IPS-11a (cell line): ENCODE measurements around the gene CBLB.

Experiments used
- H3K4me3 ChIP-seq: one replicate; pipeline ENCODE4 v1.5.1; 2013; ENCODE audit warnings: low read depth, low read length, control low read depth

The CBLB gene

DNA sequence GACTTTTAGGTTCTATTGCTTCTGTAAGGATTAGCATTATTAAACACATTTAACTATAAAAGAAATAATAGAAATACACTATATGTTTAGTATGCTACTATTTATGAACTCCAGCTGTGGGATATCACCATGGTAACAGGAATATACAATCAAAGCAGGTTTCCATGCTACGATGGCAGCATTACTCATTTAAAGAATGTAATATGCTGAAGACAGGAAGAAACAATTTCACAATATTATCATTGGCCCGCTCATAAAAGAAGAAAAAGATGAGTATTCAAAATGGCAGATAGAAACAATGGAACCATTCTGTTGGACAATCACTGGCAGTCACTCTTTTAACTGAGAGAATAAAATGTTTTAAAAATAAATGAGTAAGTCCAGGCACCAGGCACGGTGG, 153.4 kb downstream of the CBLB start:
- H3K4me3 ChIP-seq = no peak overlapping the region

DNA sequence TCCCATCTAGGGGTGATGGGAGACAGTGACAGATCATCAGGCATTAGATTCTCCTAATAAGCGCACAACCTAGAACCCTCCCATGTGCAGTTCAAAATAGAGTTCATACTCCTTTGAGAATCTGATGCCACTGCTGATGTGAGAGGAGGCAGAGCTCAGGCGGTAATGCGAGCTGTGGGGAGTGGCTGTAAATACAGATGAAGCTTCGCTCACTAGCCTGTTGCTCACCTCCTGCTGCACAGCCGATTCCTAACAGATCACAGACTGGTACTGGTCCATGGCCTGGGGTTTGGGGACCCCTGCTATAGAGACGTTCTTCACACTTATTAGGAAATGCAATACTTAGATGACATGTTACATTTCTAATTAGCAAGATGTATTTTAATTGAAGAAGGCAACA, 154.4 kb downstream of the CBLB start:
- no peak overlapping the region for H3K4me3 ChIP-seq

DNA sequence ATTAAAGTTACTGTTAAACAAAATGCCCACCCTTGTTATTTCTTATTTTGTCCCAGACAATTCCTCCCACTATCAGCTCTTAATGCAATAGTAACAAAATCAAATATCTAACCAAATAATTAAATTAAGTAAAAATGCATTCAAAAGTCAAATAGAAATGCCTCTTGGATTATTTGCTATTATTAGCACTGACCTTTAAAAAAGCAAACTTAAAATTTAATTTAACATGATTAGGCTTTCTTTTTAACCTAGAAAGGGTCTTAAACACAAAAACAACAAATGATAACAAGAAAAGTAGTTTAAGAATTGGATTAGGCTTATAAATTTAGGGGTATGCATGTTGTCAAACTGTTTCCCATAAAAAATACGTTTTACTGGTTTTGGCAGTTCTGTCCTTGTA, 159.8 kb downstream of the CBLB start:
- no peak overlapping the region for H3K4me3 ChIP-seq

DNA sequence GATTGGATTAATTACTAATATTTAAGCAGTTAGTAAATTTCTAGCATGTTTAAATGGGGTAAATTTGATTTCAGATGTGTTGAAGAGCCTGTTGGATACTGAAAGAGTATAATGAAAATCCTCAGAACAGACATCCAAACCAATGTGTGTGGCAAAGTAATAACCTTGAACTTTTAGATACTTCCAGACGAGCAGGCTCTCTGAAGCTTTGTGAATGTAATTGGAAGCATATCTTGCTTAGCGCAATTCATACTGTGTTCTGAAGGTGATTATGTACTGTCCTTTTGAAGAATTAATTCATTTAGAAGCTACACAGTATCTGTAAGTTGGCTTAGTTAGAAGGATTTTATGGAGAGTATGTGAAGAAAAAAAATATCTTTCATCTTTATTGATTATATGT, 161.8 kb downstream of the CBLB start:
- no peak overlapping the region for H3K4me3 ChIP-seq

DNA sequence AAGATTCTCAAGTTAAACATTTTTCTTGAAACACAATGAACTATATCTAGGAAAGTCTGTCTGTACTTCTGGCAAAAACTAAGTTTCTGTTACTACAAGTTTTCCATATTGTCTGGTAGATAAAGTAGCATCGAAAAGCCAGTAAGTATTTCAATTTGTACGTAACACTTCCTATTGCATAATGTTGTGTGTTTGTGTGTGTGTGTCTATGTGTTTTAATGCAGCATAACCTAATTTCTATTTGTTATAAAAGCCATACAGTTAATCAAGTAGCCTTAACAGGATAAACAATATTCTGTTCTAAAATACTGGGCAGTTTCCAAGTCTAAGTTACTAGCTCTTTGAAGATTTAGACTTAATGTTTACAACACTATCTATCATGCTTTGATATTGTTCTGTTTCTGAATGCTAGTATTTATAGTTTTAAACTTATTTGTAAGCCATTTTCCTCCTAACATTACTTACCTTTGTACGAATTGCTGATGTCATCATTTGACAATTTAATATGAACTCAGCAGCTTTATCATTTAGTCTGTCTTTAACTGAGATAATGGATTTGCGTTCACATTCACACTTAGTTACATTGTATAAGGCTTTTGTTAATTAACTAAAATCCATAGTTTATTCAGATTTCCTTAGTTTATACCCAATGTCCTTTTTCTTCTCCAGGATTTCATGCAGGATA, 163.9 kb downstream of the CBLB start:
- no peak overlapping the region for H3K4me3 ChIP-seq

DNA sequence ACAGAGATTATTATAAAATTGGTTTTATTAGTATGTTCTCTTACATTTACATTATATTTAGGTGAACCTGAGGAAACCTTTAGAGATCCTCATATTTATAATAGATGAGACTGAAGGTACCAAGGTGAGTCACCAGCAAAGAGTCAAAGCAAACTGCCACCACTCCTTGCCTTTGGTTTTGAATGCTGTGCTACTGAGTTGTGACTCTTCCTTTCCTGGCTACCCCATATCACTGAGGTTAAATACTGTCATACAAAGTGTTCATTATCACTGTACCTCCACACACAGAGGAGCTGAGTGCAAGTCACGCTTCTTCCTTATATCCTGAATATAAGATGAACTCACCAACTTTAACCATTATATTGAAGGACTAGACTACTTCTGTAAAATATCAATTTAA, 168.2 kb downstream of the CBLB start:
- no peak overlapping the region for H3K4me3 ChIP-seq

DNA sequence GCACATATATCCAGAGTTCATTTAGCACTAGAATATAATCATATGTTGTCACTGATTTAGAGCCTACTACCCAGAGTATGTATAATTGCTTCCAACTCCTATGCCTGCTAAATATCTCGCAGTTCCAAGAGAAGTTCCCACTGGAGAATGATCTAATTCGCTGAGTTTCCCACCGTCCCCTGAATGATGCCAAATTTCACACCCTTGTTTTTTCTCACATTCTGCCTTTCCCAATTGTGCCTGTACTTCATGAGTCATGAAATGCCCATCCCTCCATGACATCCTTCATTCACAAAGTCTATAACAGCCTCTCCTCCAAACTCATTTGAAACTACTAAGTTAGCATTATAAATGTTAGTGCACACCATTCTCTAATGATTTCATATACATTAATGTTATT, 177.2 kb downstream of the CBLB start:
- no peak overlapping the region for H3K4me3 ChIP-seq

DNA sequence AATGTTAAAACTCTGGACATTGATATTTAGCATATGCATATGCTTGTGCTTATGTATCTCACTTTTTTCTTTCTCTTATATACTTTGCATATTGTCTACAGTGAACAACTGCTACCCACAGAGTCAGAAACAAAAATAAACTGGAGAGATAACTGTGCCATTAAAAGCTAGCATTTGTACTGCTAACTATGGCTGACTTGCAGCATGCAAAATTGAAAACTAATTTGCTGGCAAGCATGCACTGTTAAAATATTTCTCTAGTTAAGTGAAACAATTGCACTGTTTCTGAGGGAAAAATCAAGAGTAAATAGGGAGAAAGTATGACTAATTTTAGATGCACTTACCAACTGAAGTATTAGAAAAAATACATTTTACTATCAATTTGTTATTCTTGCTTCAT, 177.8 kb downstream of the CBLB start:
- no peak overlapping the region for H3K4me3 ChIP-seq

DNA sequence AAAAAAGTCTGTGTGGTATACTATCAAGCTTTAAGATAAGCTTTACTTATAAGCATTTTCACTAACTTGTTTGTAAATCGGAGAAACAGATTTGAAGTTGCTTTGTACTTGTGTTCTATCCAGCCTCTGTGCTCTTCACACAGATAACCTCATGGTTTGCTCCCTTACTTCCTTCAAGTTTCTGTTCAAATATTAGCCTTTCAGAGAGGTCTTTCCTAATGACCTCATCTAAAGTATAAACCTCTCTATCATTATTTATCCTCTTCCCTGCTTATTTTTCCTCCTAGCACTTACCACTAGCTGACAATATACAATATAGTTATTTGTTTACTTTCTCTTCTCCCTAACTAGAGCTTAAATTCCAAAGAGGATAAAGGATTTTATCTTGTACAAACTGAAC, 180.0 kb downstream of the CBLB start:
- H3K4me3 ChIP-seq = no peak overlapping the region

DNA sequence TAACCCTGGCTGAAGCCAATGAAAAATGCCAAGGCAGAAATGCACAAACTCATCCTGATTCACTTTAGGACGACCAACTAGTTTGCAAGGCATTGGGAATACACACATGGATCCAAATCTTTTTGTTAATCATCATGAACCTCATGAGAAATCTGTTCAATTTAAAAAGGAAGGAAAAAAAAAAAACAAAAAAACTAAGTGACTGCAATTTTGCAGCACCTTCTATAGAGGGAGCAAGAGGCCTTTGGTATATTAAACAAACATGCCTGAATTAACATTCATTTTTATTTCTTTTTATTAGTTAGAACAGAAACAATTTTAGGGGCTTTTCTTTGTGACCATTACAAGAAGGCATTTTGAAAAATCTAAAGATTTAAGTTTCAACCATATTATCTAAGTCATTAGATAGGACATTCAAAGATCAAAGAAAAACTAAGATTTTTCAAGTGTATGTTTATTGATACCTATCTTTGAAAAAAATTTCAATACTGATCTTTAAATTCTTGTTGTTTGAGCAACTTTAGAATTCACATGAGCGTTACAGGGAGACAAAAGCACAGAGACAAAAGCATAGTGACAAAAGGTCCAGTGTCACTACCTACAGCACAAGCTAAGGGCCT, 182.4 kb downstream of the CBLB start:
- H3K4me3 ChIP-seq = no peak overlapping the region

DNA sequence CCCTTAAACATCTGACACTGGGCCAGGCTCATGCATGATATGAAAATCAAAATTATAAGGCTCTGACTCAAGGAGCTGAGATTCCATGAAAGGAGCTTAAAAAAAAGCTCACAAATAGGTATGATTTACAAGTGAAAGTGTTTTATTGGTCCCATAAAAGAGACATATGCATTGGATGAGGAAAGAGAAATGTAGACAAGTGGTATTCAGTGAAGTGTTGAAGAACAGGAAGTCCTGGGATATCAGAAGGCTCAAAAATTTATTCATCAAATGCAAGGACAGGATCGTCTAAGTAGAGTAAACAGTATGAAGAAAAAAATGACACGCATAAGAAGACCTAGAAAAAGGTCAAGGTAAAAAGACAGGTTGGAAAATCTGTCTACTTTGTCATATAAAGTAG, 188.9 kb downstream of the CBLB start:
- no peak overlapping the region for H3K4me3 ChIP-seq

DNA sequence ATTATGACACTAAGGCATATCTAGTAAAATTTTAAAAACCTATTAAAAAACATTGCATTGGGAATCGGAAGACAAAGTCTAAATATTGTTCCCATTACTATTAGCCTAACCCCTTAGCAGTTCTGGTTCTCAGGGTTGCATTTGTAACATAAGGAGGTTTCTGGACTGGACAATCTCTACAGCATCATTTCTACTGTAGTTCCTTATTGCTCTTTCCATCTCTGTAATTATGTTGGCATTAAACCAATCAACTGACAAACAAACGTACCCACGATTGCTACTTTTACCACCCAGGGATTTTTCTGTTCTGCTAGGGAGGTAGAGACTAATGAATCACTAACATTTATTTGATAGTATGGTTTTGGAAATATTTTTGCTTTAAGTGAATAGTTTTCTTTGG, 190.8 kb downstream of the CBLB start:
- no peak overlapping the region for H3K4me3 ChIP-seq

DNA sequence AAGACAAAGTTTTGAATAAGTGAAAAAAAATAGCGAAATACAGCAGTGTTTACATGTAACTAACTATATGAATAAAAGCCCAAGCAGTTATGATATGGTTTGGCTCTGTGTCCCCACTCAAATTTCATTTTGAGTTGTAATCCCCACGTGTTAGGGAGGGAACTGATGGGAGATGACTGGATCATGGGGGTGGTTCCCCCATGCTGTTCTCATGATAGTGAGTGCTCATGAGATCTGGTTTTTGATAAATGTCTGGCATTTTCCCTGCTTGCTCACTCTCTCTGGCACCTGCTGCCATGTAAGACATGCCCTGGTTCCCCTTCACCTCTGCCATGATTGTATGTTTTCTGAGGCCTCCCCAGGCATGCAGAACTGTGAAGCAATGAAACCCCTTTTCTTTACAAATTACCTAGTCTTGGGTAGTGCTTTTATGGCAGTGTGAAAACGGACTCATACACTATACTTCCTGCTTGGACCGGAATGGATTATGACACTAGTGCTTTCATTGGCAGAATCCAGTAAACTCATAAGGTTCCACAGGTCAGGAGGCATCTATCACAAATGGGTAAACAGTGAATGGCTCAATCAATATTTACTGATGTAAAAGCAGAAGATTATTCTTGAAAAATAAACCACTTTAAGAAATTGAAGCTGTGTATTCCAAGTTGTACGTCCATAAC, 192.1 kb downstream of the CBLB start:
- no peak overlapping the region for H3K4me3 ChIP-seq

DNA sequence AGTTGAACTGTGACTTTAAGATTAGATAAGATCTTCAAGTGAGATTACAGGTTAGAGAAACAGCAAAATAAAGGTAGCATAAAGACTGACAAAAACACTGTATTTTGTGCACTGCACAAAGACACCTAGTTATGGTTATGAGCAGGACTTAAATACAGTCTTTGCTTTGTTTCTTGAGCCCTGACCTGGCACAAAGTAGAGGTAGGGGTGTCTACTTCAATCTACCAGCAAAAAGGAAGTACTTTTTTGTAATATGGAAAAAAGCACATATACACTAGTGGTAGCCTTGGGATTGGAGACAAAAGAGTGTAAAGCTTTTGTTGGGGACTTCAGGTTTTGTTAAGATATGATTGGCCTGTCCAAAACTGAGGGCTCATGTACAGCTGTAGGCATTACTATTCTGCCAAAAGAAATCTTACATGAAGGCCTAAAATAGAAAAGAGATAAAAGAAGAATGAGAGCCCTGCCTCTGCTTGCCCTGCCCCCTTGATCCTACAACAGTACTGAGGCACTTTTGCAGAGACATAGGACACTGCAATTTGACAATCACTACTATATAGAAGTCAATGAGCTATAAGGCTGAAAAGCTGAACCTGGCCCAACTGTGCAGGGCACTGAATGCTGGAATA, 194.3 kb downstream of the CBLB start:
- no peak overlapping the region for H3K4me3 ChIP-seq

DNA sequence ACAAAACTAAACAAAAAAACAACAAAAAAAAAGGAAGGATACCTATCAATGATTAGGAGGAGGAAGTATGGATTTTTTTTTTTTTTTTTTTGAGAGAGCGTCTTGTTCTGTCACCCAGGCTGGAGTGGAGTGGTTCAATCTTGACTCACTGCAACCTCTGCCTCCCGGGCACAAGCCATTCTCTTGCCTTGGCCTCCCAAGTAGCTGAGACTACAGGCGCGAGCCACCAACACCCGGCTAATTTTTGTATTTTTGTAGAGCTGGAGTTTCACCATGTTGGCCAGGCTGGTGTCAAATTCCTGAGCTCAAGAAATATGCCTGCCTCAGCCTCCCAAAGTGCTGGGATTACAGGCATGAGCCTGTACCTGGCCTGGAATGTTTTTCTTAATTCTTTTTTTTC, 195.8 kb downstream of the CBLB start:
- no peak overlapping the region for H3K4me3 ChIP-seq

DNA sequence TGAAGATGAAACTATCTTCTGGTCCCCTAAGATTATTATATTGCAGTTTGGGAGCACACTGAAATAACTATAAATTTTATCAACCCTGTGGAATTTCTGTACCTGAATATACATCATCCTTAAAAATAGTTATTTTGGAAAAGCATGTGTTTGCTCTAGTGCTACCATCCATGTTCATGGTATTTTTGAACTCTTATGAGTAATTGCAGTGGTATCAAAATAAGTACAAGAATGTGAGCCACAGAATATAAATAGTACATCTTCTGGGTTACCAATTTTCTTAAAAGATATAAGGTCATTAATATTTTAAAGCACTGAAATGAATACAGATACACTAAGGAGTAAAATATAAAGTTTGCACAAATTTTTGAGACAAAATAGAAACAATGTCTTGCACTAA, 206.5 kb downstream of the CBLB start:
- no peak overlapping the region for H3K4me3 ChIP-seq

DNA sequence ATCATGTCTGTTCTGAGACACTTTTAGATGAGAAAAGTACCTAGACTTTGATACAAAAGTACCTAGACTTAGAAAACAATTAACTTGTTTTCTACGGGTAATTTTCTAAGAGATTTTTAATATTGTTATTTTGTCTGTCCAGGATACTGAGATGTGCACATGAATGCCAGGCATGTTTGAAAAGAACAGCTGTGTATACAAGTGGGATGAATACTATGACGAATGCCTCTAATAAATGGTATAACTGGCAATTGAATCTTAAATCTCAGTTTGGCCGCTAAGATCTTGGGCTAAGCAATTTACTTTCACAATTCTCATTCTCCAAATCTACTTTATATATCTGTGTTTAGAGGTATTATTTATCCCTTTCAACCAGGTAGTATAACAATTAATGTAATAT, 207.4 kb downstream of the CBLB start:
- H3K4me3 ChIP-seq = no peak overlapping the region

DNA sequence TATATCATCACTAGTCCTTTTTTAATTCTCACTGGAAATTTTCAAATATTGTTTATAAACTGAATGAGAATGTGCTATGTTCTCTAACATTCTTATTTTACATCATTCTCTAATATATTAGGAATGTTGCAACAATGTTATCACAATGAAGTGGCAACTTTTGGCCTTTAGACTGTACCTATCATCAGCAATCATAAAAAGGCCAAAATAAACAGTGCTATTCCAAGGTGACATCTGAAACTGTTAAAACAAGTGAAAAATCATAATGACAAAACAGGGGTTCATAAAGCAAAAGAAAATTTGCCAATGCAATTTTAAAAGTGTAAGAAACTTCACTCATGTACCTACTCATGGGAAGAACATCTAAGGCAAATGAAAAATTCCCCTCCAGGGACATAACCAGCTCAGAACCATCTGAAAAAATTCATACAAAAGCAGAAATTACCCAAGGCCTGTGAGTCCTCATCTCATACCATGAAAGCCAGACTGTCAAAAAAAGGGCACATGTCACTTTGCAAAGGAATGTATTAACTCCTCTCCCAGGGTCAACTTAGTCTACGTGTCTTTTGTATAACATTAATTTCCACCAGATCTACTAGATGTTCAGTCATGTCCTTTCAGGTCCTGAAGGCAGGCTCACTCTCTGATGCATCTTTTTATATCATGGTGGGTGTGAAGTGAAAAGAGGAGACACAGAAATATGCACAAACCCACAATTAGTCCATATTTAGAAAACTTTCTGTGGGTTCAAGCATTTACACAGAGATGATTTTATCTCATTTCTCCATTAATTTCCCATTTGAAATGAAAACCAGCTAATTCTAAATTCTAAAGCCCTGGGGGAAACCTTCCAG, 211.9 kb downstream of the CBLB start:
- H3K4me3 ChIP-seq = no peak overlapping the region

DNA sequence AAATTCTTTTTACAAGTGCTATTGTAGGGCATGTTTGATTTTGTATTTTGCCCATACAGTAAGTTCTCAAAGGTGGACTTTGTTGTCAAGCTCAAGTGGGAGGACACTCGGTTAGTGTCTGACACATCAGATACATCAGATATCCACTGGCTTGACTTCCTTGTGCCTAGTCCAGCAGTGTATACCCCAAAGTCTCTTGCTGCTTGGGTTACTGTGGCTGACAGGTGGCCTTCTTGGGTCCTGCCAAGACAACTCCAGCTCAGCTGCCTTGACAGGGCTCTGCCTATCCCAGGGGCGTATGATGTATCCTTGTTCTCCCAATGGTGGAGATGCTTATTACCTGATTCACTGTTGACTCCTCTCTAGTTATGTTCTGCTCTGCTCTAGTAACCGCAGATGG, 214.9 kb downstream of the CBLB start:
- H3K4me3 ChIP-seq = no peak overlapping the region

DNA sequence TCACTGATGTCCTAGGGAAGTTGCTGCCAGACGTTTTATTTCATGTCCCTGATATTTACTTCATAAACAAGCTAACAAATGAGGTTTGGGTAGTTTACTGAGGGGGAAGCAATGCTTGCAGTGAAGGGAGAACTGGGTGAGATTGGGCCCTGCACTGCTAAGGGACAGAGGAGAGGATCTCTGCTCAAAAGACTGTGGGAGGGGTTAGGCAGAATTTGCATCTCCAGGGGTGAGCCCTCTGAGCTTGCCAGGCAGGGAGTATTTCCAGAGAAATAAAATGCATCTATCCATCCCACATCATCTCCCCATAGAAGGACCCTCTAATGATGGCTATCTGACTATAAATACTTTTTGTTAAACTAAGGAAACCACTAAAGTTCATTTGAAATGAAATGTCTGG, 215.6 kb downstream of the CBLB start:
- no peak overlapping the region for H3K4me3 ChIP-seq

DNA sequence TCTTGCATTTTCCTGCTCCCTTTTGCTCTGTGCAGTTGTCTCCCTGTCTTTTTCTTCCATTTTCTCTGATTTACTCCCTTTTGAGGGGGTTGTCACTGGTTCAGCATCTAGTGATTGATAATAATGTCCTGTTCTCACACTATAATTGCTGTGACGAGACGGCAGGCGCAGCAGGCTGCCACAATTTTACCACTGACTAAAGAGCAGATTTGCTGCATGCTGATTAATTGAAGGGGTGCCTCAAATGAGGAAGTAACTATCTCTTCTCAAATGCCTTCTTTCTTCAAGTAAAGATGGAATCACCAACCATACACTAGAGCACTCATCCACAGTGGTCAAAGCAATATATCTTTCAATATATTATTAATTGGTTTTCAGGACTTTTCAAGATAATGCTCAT, 219.3 kb downstream of the CBLB start:
- no peak overlapping the region for H3K4me3 ChIP-seq
